ENCODE results near the gene AGAP3. TPM values are rescaled to one million over a fixed set of nuclear protein-coding genes. Genes with fewer than 3 reads are reported as not detected.

AGAP3 gene
- total and polyA plus RNA-seq, 11 donors = 30.3 to 83.7 (median 55.6) TPM

DNA sequence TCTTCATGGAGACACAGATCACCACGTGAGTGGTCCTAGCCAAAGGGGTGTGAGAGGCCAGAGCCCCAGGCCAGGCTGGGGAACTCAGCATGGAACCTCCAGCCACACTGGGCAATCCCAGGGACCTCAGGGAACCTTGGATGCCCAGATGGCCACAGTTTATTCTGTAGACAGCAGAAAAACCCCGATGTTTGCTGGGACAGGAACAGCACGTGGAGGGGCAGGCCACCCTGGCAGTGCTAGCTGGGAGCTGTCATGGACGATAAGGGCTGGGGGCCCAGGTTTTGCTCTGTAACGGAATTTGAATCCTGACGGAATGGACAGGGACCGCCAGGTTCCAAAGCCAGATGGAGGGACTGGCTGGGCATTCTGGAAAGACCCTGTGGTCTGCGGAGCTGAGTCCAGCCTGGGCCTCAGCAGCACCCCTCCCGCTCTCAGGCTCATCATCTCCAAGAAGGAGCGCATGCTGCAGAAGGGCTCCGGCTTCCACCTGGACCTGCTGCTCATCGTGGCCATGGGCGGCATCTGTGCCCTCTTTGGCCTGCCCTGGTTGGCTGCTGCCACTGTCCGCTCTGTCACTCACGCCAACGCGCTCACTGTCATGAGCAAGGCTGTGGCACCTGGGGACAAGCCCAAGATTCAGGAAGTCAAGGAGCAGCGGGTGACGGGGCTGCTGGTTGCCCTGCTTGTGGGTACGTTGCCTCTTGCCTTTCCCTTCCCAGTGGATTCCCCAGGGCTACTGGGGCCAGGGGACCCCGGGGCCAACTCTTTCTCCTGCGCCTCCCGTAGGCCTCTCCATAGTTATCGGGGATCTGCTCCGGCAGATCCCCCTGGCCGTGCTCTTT, 11.2 kb upstream of the AGAP3 start:
- H3K9me3 ChIP-seq = no peaks in the 10 kb centered on the region
- no peak overlapping the region for H3K27ac ChIP-seq
- no peak for ATAC-seq
- H3K4me1 ChIP-seq = peaks cover 6 to 40% (median 27%) of the 10 kb centered on the region in 12 donors
- no peak for TF ChIP-seq POLR2A (IDR thresholded peaks at IDR 0.05)
- TF ChIP-seq CTCF (IDR thresholded peaks at IDR 0.05) = no peak
- no peaks in the 10 kb centered on the region for H3K27me3 ChIP-seq
- peaks cover 0 to 74% (median 65%) of the 10 kb centered on the region in 9 donors for H3K36me3 ChIP-seq
- intact Hi-C loops (cut with DNase I) = no loop called here
- DNase-seq = no peak
- 92 to 94% (median 93%) methylated on average over 21 to 26 of the region's 26 CpGs for WGBS, 4 donors
- no peak overlapping the region for H3K4me3 ChIP-seq

DNA sequence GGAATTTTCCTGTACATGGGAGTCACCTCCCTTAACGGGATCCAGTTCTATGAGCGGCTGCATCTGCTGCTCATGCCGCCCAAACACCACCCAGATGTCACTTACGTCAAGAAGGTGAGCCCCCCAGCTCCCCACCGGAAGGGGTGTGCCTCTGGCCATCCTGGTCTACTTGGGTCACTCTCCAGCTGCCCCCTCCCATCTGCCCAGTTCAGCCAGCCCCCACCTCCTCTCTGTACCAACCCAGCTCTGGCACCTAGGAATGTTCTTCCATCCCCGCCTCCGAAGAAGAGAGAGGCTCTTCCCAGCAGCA, 10.7 kb upstream of the AGAP3 start:
- no peaks in the 10 kb centered on the region for H3K9me3 ChIP-seq
- peaks cover 0 to 68% (median 59%) of the 10 kb centered on the region in 9 donors for H3K36me3 ChIP-seq
- no peak for TF ChIP-seq POLR2A (IDR thresholded peaks at IDR 0.05)
- no peak for TF ChIP-seq CTCF (IDR thresholded peaks at IDR 0.05)
- no peak overlapping the region for H3K4me3 ChIP-seq
- DNase-seq = no peak
- intact Hi-C loops (cut with DNase I) = no loop called here
- H3K27me3 ChIP-seq = no peaks in the 10 kb centered on the region
- no peak overlapping the region for H3K27ac ChIP-seq
- WGBS, 4 donors = 82 to 89% (median 84%) methylated on average over 5 to 7 of the region's 7 CpGs
- no peak for ATAC-seq
- H3K4me1 ChIP-seq = peaks cover 6 to 40% (median 27%) of the 10 kb centered on the region in 12 donors

GRCh38 chr7:151075978-151076426, 10.3 kb upstream of the AGAP3 start:
- Histone ChIP-seq H3K4me3 (no peak overlapping the region), H3K4me1 (peaks cover 6 to 42% (median 29%) of the 10 kb centered on the region in 12 donors), H3K36me3 (peaks cover 0 to 64% (median 55%) of the 10 kb centered on the region in 9 donors), H3K27me3 (no peaks in the 10 kb centered on the region), H3K27ac (no peak overlapping the region), H3K9me3 (no peaks in the 10 kb centered on the region)
- DNase-seq (no peak), ATAC-seq (no peak)
- 77 to 83% (median 81%) methylated on average over 22 of the region's 22 CpGs for WGBS, 4 donors
- TF ChIP-seq CTCF (IDR thresholded peaks at IDR 0.05) (no peak), POLR2A (IDR thresholded peaks at IDR 0.05) (no peak)
- intact Hi-C loops (cut with DNase I) = no loop called here

DNA sequence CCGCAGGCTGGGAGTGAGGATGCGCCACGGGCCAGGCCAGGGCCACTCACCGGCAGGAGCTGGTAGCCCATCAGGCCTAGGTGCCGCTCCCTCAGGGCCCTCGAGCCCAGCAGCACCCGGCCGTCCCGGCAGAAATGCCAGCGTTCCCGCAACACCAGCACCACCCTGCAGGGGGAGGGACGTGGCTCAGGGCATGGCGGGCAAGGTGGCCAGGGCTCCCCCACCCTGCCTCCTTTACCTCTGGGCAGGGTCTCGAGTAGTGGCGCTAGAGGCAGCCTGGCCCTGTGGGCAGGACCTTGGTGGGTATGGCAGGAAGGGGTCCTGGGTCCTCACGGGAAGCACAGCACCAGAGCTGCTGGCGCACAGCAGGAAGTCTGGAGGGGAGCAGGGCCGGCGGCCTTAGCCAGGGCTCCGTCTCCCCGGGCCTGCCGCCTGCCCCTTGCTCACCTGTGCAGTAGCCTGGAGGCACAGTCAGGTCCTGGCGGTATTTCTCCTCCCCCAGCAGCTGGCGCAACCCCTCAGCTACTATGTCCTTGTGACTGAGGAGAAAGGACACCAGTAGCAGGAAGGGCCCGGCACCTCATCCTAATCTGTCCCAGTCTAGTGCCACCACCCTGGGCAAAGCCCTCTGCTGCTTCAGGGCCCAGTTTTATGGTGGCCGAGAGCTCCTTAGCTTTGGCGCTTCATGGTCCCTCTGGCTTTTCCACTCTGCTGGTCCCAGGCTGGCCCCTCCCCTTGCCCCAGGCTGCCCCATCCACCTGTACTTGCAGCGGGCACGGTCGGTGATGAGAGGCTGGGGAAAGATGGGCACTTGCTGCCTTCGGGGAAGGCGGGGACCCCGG, 9.2 kb upstream of the AGAP3 start:
- 62 to 70% (median 68%) methylated on average over 21 to 33 of the region's 33 CpGs for WGBS, 4 donors
- Histone ChIP-seq H3K9me3 (no peaks in the 10 kb centered on the region), H3K36me3 (peaks cover 0 to 53% (median 44%) of the 10 kb centered on the region in 9 donors), H3K4me1 (peaks cover 13 to 53% (median 39%) of the 10 kb centered on the region in 12 donors), H3K27me3 (no peaks in the 10 kb centered on the region), H3K27ac (peak overlapping the region in 10 of 12 donors; percentile 20 to 63 (median 48)), H3K4me3 (no peak overlapping the region)
- intact Hi-C loops (cut with DNase I) = no loop called here
- TF ChIP-seq POLR2A (IDR thresholded peaks at IDR 0.05) = no peak
- peak in 3 of 12 donors; percentile 11 to 23 (median 20) for TF ChIP-seq CTCF (IDR thresholded peaks at IDR 0.05)
- ATAC-seq (peak in 1 of 4 donors; percentile 1), DNase-seq (peak in 2 of 5 donors; percentile 57)
